GM04503 (cell line): ENCODE results near the gene OR4E2.
"Not testable (repeated sequence)": the region's sequence is repeated elsewhere in the genome, so short reads cannot be mapped to it uniquely, and the experiment has no call there.

Source experiments
- DNase-seq: peaks from one replicate; pipeline ENCODE4 v3.0.0-alpha.2; 2012; ENCODE audit warnings: low read depth

Gene OR4E2

DNA sequence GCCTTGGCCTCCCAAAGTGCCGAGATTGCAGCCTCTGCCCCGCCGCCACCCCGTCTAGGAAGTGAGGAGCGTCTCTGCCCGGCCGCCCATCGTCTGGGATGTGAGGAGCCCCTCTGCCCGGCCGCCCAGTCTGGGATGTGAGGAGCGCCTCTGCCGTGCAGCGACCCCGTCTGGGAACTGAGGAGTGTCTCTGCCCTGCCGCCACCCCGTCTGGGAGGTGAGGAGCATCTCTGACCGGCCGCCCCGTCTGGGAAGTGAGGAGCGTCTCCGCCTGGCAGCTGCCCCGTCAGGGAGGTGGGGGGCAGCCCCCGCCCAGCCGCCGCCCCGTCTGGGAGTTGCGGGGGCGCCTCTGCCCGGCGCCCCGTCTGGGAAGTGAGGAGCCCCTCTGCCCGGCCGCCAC, 44.0 kb downstream of the OR4E2 start:
- DNase-seq = not testable (repeated sequence)

DNA sequence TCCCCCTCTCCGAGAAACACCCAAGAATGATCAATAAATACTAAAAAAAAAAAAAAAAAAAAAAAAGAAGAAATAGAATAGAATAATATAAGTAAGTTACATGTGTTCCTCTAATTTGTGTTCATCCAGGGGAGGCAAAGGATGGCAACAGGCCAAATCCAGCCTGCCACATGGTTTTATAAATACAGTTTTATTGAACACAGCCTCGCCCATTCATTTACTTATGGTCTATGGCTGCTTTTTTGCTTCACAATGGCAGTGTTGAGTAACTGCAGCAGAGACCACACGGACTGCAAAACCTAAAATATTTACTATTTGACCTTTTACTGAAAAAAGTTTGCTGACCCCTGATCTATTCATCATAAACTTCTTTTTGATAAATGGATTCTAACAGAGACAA, 44.9 kb downstream of the OR4E2 start:
- not testable (repeated sequence) for DNase-seq

DNA sequence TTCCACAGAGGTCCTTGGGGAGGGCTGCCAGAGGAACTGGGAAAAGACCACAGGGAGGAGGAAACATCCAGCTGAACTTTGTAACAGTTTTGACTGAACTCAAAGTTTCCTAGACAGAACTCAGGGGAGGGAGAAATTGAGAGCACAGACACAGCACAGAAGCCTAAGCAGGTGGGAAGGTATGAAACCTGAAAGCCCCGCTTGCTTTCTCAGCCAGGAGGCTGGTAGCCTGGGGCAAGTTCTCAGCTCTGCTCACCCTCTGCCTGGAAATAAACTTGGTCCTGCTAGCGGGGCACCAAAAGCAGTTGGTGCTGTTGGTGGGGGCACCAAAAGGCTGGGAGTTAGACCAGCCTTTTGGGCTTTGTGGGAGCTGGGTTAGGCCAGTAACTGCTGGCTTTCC, 45.9 kb downstream of the OR4E2 start:
- DNase-seq = no peak

DNA sequence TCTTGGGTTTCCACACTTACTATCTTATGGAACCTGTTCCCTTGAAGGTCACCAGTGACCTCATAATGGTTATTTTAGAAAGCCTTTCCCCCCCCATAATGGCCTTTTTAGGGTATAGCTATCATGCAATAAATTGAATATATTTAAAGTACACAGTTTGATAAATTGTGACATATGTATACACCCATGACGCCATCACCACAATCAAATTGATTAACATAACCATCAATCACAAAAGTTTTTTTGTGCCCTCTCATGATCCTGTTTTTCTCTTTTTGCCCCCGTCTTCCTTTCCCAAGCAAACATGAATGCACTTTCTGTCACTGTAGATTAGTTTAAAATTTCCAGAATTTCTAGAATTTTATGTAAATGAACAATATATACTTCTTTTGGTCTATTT, 48.7 kb downstream of the OR4E2 start:
- DNase-seq = no peak

DNA sequence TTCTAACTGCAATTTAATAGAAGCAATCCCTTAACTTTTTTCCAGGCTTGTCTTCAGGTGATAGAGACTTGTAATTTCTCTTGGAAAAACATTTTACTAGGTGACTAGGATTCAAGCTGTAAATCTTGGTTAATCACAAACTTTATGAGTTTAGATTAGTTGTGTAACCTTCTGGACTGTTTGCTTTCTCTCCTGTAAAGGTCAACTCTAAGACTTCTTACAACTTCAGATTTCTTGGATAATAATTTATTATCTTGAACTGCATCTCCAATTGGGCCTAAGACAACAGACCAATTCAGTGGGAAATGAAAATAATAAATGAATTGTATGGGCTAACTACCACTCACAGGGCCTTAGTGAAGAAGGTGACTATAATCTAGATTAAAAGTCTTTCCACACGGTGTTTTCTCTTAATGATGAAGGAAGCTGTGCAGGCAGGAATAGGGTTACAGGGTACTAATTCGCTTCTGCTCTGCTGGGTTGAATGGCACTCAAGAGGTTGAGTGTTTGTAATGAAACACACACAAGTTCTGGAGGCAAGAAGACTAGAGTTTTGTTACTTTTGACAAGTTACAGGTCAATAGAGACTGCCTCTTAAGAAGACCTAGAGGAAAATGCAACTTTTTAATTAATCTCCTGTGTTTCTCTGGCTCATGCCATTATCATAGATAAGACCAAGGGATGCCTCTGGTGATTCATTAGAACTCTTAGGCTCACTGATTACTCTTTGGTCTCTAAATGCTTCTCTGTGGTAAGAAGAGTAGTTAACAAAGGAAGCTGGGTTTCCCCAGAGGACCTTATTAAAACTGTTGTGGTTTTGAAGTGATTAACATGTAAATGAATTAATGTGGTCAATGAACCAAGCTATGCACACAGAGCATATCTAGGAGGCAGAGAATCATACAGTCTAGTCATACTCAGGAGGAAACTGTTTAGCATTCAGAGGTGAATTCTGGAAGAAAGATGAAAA, 50.0 kb downstream of the OR4E2 start:
- no peak for DNase-seq

DNA sequence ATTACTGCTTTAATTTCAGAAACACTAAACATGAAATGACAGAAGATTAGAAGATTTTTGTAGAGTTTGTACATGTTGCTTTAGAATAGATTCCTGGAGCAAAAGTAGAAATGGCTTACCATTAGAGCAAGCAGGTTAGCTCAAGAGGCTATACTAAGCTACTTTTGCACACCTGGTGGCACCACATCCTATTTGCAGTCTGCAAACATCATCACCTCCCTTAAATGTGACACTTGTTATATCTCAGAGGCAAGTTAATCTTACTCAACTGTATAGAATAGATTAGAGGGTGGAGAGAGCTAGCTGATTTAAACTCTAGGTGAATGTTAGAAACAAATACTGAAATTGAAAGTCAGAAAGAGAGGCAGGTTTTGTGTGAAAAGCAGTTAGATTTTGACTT, 50.7 kb downstream of the OR4E2 start:
- DNase-seq = no peak

DNA sequence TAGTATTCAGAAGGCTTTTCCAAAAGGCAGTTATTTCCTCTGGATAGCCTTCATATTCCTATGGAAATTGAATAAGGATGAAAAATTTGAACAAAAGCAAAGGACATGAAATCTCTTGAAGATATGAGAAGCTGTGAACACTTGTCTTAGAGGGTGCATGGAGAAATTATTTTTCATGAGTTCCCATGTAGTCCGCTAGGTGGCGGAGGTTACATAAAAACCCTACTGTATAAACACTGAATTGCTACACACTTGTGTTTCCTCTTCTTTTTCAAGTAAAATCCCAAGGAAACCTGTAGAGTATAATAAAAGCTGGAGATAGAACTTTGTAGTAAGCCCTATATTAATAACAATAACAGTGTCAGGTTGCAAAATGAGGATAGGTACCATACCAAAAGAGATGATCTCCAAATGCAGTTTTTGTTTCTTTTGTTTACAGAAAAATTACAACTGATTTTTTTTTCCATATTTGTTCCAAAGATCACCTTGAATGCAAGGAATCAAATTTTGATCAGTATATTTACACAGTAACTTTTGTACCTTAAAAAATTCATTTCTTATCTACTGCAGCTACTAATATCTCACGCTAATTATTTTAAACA, 57.8 kb downstream of the OR4E2 start:
- DNase-seq = no peak

DNA sequence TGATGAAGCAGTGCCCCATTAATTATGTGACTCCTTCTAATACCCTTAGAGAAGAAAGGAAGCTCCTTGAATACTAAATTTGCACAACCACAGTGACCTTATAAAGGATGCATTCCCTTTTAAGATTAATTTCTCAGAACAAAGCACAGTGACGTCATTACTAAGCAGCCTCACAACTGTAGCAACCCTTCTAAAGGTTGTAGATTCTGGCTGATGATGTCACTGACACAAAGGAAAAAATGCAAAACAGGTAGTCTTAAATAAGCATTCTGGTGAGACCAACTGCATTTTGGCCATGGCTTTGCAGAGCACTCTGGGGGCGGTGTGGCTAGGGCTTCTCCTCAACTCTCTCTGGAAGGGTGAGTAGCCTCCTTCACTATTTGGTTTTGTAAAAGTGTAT, 58.4 kb downstream of the OR4E2 start:
- no peak for DNase-seq

DNA sequence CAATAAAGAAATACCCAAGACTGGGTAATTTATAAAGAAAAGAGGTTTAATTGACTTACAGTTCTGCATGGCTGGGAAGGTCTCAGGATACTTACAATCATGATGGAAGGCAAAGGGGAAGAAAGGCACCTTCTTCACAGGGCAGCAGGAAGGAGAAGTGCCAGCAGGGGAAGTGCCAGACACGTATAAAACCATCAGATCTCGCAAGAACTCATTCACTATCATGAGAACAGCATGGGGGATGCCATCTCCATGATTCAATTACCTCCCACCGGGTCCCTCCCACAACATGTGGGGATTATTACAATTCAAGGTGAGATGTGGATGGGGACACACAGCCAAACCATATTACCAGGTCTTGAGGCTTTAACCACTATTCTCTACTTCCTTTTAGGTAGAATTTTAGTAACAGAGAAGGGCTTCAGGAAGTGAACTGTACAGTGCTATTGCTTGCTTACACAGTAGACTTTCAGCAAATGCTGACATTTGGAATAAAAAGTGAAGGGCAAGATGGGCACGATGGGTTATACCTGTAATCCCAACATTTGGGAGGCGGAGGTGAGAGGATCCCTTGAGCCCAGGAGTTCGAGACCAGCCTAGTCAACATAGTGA, 60.8 kb downstream of the OR4E2 start:
- no peak for DNase-seq
